Right forelimb (tissue), 1 donor: ENCODE data around the gene PALLD.
"Not testable (repeated sequence)": the region's sequence is repeated elsewhere in the genome, so short reads cannot be mapped to it uniquely, and the experiment has no call there.

Experiments used
- DNase-seq: peaks from one replicate; pipeline ENCODE4 v3.0.0-alpha.2; 2018

The PALLD gene

GRCh38 chr4:168498251-168498650, 1.4 kb downstream of the PALLD start:
- no peak for DNase-seq

- DNase-seq: no peak
Observed at GRCh38 chr4:168499241-168499640, 2.4 kb downstream of the PALLD start.

GRCh38 chr4:168501407-168501806, 4.6 kb downstream of the PALLD start:
- no peak for DNase-seq

- no peak for DNase-seq
Observed at GRCh38 chr4:168502861-168503260, 6.0 kb downstream of the PALLD start.

- DNase-seq: no peak
Observed at GRCh38 chr4:168503652-168504362, 7.0 kb downstream of the PALLD start.

- no peak for DNase-seq
Observed at GRCh38 chr4:168504526-168504925, 7.7 kb downstream of the PALLD start.

GRCh38 chr4:168506014-168506413, 9.2 kb downstream of the PALLD start:
- no peak for DNase-seq

GRCh38 chr4:168507178-168507815, 10.4 kb downstream of the PALLD start:
- DNase-seq: no peak

- DNase-seq: no peak
Observed at GRCh38 chr4:168508683-168509082, 11.8 kb downstream of the PALLD start.

GRCh38 chr4:168509786-168510185, 12.9 kb downstream of the PALLD start:
- no peak for DNase-seq

- DNase-seq: no peak
Observed at GRCh38 chr4:168511780-168512489, 15.1 kb downstream of the PALLD start.

- DNase-seq: not testable (repeated sequence)
Observed at GRCh38 chr4:168513826-168514225, 17.0 kb downstream of the PALLD start.

- DNase-seq: no peak
Observed at GRCh38 chr4:168514249-168514852, 17.5 kb downstream of the PALLD start.

- no peak for DNase-seq
Observed at GRCh38 chr4:168515222-168516011, 18.6 kb downstream of the PALLD start.

GRCh38 chr4:168516841-168517240, 20.0 kb downstream of the PALLD start:
- no peak for DNase-seq

GRCh38 chr4:168519576-168519975, 22.7 kb downstream of the PALLD start:
- no peak for DNase-seq

- DNase-seq: no peak
Observed at GRCh38 chr4:168521721-168522120, 24.9 kb downstream of the PALLD start.

GRCh38 chr4:168522356-168522755, 25.5 kb downstream of the PALLD start:
- no peak for DNase-seq

- DNase-seq: no peak
Observed at GRCh38 chr4:168522829-168523489, 26.1 kb downstream of the PALLD start.

- DNase-seq: no peak
Observed at GRCh38 chr4:168524006-168524405, 27.2 kb downstream of the PALLD start.

GRCh38 chr4:168524897-168525296, 28.0 kb downstream of the PALLD start:
- DNase-seq: no peak

- DNase-seq: no peak
Observed at GRCh38 chr4:168527560-168527959, 30.7 kb downstream of the PALLD start.
